HEK293 (cell line): ENCODE results near the gene ITGB1.
"Not testable (repeated sequence)": the region's sequence is repeated elsewhere in the genome, so short reads cannot be mapped to it uniquely, and the experiment has no call there.

Experiments
- CTCF ChIA-PET: fragments of 350-600 bp; formaldehyde crosslinking; extraction: SDS; loops from one replicate; lab custom pipeline; 2021; ENCODE audit warnings: antibody characterized with exemption; lab: Yijun Ruan, JAX
- POLR2A ChIA-PET: fragments of 300-600 bp; formaldehyde crosslinking; extraction: SDS; loops from one replicate; lab custom pipeline; 2020; ENCODE audit warnings: antibody characterized with exemption, inconsistent platforms; lab: Yijun Ruan, JAX
- H3K27ac ChIP-seq: fragments of 200-500 bp; sonication (Bioruptor generic); 2 replicates; pipeline ENCODE4 v1.5.1; 2014; ENCODE audit warnings: low read depth, low read length, control low read depth, inconsistent platforms; ENCODE audit errors: extremely low read depth
- H3K36me3 ChIP-seq, 2 experiments: fragments of 200-500 bp in 1 of 2; sonication (Bioruptor generic) in 1 of 2; 1 replicate in 1 of 2; 2 replicates in 1 of 2; pipeline ENCODE4 v1.5.1; 2014 to 2017; ENCODE audit warnings: inconsistent platforms in 2 of 2, low read length in 2 of 2; ENCODE audit not compliant: control insufficient read depth in 2 of 2, insufficient read depth in 1 of 2
- H3K4me1 ChIP-seq: fragments of 200-500 bp; sonication (Bioruptor generic); 2 replicates; pipeline ENCODE4 v1.5.1; 2014; ENCODE audit warnings: mild to moderate bottlenecking, low read length, inconsistent platforms; ENCODE audit not compliant: control insufficient read depth, insufficient read depth
- H3K4me3 ChIP-seq: 2 replicates; pipeline ENCODE4 v1.5.1; 2011; ENCODE audit warnings: low read depth, mild to moderate bottlenecking, control low read depth, low read length, moderate library complexity
- H3K9me3 ChIP-seq: fragments of 200-500 bp; sonication (Bioruptor generic); 2 replicates; pipeline ENCODE4 v1.5.1; 2014; ENCODE audit warnings: low read depth, low read length, inconsistent platforms; ENCODE audit not compliant: control insufficient read depth, insufficient read depth
- GLI2 ChIP-seq: fragments of 450-650 bp; formaldehyde crosslinking; IDR thresholded peaks from 2 replicates; pipeline ENCODE4; 2017; ENCODE audit warnings: missing biosample characterization, missing genetic modification characterization, low read depth, borderline replicate concordance
- GLIS2 ChIP-seq: fragments of 450-650 bp; formaldehyde crosslinking; IDR thresholded peaks from 2 replicates; pipeline ENCODE4 v1.5.1; 2016; ENCODE audit warnings: missing biosample characterization, missing genetic modification characterization
- OSR2 ChIP-seq: fragments of 450-650 bp; formaldehyde crosslinking; IDR thresholded peaks from 2 replicates; pipeline ENCODE4 v1.5.1; 2016; ENCODE audit warnings: missing biosample characterization, missing genetic modification characterization
- ZFP41 ChIP-seq: fragments of 450-650 bp; formaldehyde crosslinking; IDR thresholded peaks from 2 replicates; pipeline ENCODE4 v1.5.1; 2016; ENCODE audit warnings: missing biosample characterization, missing genetic modification characterization, borderline replicate concordance
- ZFP69B ChIP-seq: fragments of 450-650 bp; formaldehyde crosslinking; IDR thresholded peaks from 2 replicates; pipeline ENCODE4 v1.5.1; 2016; ENCODE audit warnings: missing biosample characterization, missing genetic modification characterization
- ZNF175 ChIP-seq: fragments of 450-650 bp; formaldehyde crosslinking; IDR thresholded peaks from 2 replicates; pipeline ENCODE4 v1.5.1; 2016; ENCODE audit warnings: missing biosample characterization, missing genetic modification characterization
- ZNF274 ChIP-seq, 2 experiments: fragments of 200-500 bp in 1 of 2; fragments of 450-650 bp in 1 of 2; sonication (Bioruptor generic) in 1 of 2; formaldehyde crosslinking in 1 of 2; IDR thresholded peaks; 2 replicates each; pipeline versions ENCODE4 v1.5.1 to v1.6.1; 2014 to 2016; ENCODE audit warnings: borderline replicate concordance in 1 of 2, inconsistent platforms in 1 of 2, low read length in 1 of 2, missing biosample characterization in 1 of 2, missing genetic modification characterization in 1 of 2
- ZNF280D ChIP-seq: fragments of 450-650 bp; formaldehyde crosslinking; IDR thresholded peaks from 2 replicates; pipeline ENCODE4 v1.5.1; 2016; ENCODE audit warnings: missing biosample characterization, missing genetic modification characterization
- ZNF366 ChIP-seq: fragments of 450-650 bp; formaldehyde crosslinking; conservative IDR thresholded peaks from 2 replicates; pipeline ENCODE4 v1.5.1; 2016; ENCODE audit warnings: missing biosample characterization, missing genetic modification characterization
- ZNF37A ChIP-seq: fragments of 450-650 bp; IDR thresholded peaks from 2 replicates; pipeline ENCODE4 v1.5.1; 2018; ENCODE audit warnings: missing biosample characterization, missing genetic modification characterization
- ZNF423 ChIP-seq: fragments of 450-650 bp; formaldehyde crosslinking; IDR thresholded peaks from 2 replicates; pipeline ENCODE4 v1.5.1; 2016; ENCODE audit warnings: missing biosample characterization, missing genetic modification characterization
- ZNF596 ChIP-seq: fragments of 450-650 bp; IDR thresholded peaks from 2 replicates; pipeline ENCODE4 v1.5.0; 2018; ENCODE audit warnings: missing biosample characterization, mild to moderate bottlenecking, missing genetic modification characterization, moderate library complexity
- ZNF670 ChIP-seq: fragments of 450-650 bp; formaldehyde crosslinking; IDR thresholded peaks from 2 replicates; pipeline ENCODE4 v1.5.1; 2016; ENCODE audit warnings: missing biosample characterization, missing genetic modification characterization, low read depth
- ZNF692 ChIP-seq: fragments of 450-650 bp; formaldehyde crosslinking; IDR thresholded peaks from 2 replicates; pipeline ENCODE4 v1.5.1; 2016; ENCODE audit warnings: missing biosample characterization, missing genetic modification characterization
- ZNF704 ChIP-seq: fragments of 450-650 bp; formaldehyde crosslinking; IDR thresholded peaks from 2 replicates; pipeline ENCODE4 v1.5.1; 2016; ENCODE audit warnings: missing biosample characterization, missing genetic modification characterization
- ZNF837 ChIP-seq: fragments of 450-650 bp; formaldehyde crosslinking; IDR thresholded peaks from 2 replicates; pipeline ENCODE4 v1.5.1; 2016; ENCODE audit warnings: missing biosample characterization, missing genetic modification characterization
- ZNF843 ChIP-seq: fragments of 450-650 bp; formaldehyde crosslinking; IDR thresholded peaks from 2 replicates; pipeline ENCODE4 v1.5.1; 2016; ENCODE audit warnings: missing biosample characterization, missing genetic modification characterization
- ZSCAN23 ChIP-seq: fragments of 450-650 bp; formaldehyde crosslinking; IDR thresholded peaks from 2 replicates; pipeline ENCODE4 v1.5.1; 2016; ENCODE audit warnings: missing biosample characterization, missing genetic modification characterization

ITGB1 gene

GRCh38 chr10:32980242-32980557, 22.2 kb upstream of the ITGB1 start:
- CTCF ChIA-PET: interaction anchor here (0.9 to 1.3 kb wide), 3 partner anchors 8 to 22 kb away, joined by 3 to 4 read pairs (median 3); no protein-coding TSS in a partner anchor
- Histone ChIP-seq H3K9me3 (no peaks in the 10 kb centered on the region), H3K27ac (peak overlapping the region; percentile 50)

GRCh38 chr10:32979719-32980118, 21.7 kb upstream of the ITGB1 start:
- H3K4me3 ChIP-seq, H3K4me1 ChIP-seq, H3K27ac ChIP-seq, H3K9me3 ChIP-seq, H3K36me3 ChIP-seq: not testable (repeated sequence)
- ChIA-PET CTCF (interaction anchor here (1.0 to 1.3 kb wide), 2 partner anchors 12 to 28 kb away, joined by 3 read pairs; no protein-coding TSS in a partner anchor), POLR2A (interaction anchor here (1.0 to 3.9 kb wide), 7 partner anchors 8 to 29 kb away, joined by 4 to 44 read pairs (median 7); no protein-coding TSS in a partner anchor)

More at GRCh38 chr10:32980242-32980557, 22.2 kb upstream of the ITGB1 start:
- Histone ChIP-seq H3K4me1 (no peaks in the 10 kb centered on the region), H3K4me3 (peak overlapping the region; percentile 50), H3K36me3 (no peaks in the 10 kb centered on the region)
- POLR2A ChIA-PET: interaction anchor here (0.6 to 3.9 kb wide), 10 partner anchors 9 to 1634 kb away, joined by 3 to 44 read pairs (median 6); no protein-coding TSS in a partner anchor
- no peak for TF ChIP-seq ZNF843 (tag by site-specific recombination)
- TF ChIP-seq ZFP69B (tag by site-specific recombination): no peak
- no peak for TF ChIP-seq ZNF837 (tag by site-specific recombination)
- TF ChIP-seq GLIS2 (tag by site-specific recombination): no peak
- TF ChIP-seq GLI2 (tag by site-specific recombination): no peak
- no peak for TF ChIP-seq ZNF366
- TF ChIP-seq ZNF175 (tag by site-specific recombination): no peak
- no peak for TF ChIP-seq ZNF423 (tag by site-specific recombination)
- TF ChIP-seq ZFP41 (tag by site-specific recombination): no peak
- no peak for TF ChIP-seq ZNF670 (tag by site-specific recombination)
- no peak for TF ChIP-seq ZNF692
- TF ChIP-seq ZNF274 (IDR thresholded peaks at IDR 0.05; ENCODE audit: low read length): no peak
- no peak for TF ChIP-seq ZNF274 (tag by site-specific recombination; IDR thresholded peaks at IDR 0.05; ENCODE audit: borderline replicate concordance)
- TF ChIP-seq ZNF37A: no peak
- TF ChIP-seq OSR2 (tag by site-specific recombination): no peak; the same call in 1 of the 2 replicates
- no peak for TF ChIP-seq ZNF704
- TF ChIP-seq ZSCAN23 (tag by site-specific recombination): no peak
- TF ChIP-seq ZNF596 (tag by site-specific recombination): no peak
- no peak for TF ChIP-seq ZNF280D (tag by site-specific recombination)
- TF ChIP-seq, all 188 proteins: peak for 0
